Cerebellar nuclear complex (tissue), 1 donor: Measurements from ENCODE around the gene TMEM129.
"Not testable (repeated sequence)": the region's sequence is repeated elsewhere in the genome, so short reads cannot be mapped to it uniquely, and the experiment has no call there.

Source experiments
- DNase-seq, 2 experiments: peaks; one replicate each; lab custom pipeline; 2025; lab: John Stamatoyannopoulos, UW

Gene TMEM129

DNA sequence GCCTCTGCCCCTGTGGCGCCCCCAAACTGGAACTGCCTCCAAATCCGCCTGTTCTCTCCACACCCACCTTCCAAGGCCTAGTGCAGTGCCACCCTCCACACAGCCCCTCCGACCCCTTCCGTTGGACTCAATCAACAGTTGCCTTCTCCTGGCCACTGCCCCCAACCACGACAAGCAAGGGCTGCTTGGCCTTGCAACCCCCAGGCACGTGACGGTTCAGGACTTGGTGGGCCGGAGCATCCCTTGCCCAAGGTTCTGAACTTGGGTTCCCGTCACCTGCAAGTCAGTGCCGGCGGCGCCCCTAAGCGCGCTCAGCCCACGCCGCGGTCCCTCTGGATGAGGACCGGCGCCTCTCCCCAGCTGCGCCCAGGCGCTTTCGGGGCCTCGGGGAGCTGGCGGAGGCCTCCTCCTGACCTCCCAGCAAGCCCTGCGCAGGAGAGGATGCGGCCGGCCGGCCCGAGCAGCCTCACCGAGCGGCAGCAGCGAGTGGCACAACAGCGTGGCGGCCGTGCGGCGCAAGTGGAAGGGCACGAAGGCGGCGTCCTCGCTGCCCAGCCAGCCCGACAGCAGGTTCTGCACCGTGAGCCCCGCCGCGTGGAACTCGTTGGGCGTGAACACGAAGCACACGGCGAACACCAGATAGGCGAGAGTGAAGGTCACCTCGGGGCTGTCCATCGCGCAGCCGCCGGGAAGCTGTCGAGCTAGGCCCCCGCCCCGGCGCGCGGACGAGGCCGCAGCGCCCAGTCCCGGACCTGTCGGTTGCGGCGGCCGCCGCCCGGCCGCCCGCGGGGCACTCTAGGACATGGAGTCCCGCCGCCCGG is 750 bp downstream of the TMEM129 start:
- DNase-seq = no peak

DNA sequence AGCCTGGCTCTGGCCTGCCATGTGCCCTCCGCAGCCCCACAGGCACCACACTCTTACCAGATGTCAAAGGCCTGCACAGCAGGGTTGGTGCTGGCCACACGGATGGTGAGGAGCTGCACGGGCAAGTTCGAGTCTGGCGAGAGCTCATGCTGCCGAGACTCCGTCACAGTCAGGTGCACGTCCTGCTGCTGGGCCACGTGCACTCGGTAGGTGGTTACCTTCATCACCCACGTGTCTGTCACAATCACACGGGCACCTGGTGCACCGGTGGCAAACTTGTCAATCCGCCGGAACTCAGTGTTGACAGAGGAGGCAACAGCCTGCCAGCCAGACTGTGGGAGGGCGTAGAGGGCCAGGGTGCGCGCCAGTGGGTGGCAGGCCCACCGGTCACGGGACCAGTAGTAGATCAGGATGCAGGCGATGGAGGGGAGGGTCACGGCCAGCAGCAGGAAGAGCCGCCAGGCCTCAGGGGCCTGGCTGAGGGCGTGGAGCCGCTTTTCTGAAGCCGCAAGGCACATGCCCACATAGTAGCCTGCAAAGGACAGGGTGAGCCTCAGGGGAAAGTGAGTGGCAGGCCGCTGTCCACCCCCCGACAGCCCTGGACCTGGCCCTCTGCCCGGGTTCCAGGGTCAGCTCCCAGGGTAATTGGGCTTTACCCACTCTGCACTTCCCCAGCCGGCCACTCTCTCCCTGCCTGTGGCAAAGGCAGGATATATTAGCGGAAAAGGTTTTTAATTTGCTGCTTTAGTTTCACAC is 2.9 kb downstream of the TMEM129 start:
- DNase-seq = no peak

DNA sequence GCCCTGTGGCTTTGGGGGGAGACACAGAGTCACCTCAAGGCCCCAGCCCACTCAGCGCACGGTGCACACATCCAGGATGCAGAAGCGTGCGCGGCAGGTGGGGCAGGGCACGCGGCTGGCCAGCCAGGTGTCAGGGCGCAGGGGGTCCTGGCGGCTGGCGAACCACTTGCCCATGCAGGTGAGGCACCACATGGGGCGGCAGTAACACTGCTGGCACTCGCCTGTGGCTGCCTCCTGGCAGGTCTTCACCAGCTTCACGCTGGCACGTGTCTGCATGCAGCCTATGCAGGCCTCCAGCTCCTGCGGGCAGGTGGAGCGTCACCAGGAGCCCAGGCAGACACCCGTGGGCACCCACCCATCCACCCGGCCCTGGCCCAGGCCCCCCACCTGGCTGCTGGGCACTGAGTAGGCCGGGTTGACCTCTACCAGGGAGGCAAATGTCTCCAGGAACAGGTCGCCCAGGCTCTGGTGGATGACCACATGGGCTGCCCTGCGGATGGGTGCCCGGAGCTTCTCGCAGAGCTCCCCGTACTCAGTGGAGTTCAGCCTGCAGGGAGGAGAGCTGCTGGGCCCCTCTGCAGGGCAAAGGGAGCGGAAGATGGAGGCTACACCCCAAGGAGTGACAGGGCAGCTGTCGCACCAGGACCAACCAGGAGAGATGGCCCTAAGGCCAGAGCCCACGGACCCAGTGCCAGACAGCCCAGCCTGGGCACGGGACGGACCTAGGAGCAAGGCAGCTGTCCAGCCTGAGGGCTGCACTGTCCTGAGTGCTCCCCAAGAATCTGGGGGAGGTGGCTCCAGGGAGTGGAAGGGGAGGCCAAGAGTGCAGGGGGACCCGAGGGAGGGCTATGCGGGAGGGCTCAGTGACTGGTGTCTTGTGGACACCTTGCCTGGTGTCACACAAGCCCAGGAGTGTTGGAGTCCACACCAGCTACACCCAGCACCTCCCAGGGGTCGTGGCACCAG is 3.7 kb downstream of the TMEM129 start:
- DNase-seq = no peak

DNA sequence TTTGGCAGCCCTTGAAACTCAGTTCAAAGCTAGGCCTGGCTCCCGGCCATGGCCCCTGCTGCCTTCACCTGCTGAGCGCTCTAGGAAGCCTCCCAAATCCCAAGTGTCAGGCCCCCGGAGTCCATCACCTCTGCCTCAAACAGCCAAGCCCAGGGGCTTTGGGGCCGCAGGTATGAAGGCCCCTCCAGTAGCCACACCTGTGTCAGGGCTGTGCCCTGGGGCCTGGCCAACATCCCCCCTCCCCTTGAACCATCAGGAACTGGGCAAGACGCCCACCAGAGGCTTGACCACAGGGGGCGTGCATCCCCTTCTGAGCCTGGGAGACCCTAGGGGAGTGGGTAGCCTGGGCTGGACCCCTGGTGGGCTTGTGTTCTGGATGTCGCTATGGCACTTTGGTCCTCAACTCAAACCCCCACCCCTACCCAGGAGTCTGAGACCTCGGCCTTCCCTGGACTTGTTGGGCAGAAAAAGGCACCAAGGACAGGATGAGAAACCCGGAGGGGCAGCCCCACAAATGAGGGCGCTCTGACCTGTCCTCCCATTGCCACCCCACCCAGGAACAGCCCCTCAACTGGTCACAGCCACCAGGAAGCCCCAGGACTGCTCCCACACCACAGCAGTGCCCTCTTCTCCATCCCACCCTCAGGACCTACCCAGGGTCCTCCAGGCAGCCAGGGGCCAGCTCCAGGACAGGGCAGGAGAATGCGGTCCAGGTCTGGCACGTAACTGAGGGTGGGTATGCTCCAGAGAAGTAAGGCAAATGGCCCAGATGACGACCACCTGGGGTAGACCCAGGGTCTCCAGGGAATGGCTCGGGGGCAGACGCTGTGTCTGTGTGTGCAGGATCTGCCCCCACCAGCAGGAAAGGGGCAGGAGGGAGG is 4.8 kb downstream of the TMEM129 start:
- DNase-seq = no peak

DNA sequence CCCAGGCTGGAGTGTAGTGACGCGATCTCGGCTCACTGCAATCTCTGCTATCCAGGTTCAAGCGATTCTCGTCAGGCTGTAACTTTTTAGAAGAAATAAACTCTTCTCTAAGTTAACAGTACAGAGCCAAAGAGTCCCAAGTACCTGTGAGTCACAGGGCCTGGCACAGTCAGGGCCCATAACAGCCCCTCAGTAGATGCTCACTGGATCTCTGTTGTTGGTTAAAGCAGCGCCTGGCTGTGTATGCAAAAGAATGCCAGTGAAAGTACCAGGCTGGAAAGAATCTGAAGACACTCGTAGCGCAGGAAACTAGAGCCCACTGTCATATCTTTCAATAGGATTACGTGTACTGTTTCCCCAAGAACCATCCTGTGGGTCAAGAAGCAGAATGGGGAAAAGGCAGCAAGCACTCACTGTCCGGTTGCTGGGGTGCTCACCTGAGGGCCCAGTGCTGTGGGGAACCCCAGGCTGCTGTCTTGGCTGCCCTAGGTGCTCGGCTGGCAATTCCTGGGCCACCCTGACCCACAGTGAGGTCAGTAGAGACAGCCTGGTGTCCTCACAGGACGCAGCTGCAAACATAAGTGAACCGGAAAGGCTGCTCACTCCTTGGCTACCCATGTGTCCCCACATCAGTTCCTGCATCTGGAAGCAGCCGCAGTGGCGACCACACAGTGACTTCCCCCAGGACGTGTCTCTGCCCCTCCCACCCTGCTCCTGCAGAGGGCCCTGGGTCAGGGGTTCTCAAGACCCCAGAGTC is 5.9 kb downstream of the TMEM129 start:
- DNase-seq = no peak

DNA sequence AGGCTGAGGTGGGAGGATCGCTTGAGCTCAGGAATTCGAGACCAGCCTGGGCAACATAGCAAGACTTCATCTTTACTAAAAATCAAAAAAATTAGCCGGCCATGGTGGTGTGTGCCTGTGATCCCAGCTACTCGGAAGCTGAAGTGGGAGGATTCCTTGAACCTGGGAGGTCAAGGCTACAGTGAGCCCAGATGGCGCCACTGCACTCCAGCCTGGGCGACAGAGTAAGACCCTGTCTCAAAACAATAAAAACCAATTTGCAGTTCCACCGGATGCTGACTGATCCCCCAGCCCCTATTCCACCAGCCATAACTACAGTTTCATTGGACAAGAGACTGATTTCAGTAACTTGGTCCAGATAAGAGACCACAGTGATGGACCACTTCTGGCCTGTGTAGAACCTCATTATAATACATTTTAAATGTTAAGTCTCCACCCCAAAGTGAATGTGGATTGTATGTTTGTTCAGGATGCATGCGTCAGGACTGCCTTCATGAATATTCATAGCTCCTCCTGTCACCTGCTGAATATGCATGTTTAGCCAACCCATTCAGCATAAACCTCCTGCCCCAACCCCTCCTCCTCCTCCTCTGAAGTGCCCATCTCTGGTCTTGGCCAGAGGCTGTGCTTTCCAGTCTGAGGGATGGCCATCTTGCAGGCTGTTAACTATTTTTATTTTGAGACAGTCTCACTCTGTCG is 6.7 kb downstream of the TMEM129 start:
- DNase-seq = no peak

DNA sequence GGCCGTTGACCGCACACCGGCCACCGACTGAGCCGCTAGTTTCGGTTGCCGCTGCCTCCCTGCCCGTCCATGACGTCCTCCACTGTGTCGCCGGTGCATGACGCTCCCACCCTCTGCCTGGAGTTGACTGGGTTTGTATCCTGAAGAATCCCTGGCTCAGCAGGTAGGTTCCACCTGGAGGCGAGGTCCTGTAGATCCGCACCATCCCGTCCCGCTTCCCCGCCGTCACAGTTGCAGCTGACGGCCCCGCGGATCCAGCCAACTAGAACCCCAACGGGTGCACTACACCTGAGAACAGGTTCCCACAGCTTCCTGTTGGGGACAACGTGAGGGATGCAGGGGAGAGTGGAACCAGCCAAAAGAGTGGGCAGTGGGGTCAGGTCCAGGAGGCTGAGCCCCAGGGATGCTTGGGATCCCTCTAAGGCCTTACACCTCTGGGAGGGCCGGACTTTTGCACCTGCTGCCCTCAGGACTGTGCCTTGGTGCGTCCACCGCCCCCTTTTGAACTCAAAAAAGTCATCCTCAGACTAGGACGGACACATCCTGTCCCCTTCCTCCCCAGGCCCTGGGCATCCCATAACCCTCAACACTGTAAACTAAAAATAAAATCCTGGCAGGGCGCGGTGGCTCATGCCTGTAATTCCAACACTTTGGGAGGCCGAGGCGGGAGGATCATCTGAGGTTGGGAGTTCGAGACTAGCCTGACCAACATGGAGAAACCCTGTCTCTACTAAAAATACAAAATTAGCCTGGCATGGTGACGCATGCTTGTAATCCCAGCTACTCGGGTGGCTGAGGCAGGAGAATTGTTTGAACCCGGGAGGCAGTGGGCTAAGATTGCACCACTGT is 7.9 kb downstream of the TMEM129 start:
- no peak for DNase-seq

DNA sequence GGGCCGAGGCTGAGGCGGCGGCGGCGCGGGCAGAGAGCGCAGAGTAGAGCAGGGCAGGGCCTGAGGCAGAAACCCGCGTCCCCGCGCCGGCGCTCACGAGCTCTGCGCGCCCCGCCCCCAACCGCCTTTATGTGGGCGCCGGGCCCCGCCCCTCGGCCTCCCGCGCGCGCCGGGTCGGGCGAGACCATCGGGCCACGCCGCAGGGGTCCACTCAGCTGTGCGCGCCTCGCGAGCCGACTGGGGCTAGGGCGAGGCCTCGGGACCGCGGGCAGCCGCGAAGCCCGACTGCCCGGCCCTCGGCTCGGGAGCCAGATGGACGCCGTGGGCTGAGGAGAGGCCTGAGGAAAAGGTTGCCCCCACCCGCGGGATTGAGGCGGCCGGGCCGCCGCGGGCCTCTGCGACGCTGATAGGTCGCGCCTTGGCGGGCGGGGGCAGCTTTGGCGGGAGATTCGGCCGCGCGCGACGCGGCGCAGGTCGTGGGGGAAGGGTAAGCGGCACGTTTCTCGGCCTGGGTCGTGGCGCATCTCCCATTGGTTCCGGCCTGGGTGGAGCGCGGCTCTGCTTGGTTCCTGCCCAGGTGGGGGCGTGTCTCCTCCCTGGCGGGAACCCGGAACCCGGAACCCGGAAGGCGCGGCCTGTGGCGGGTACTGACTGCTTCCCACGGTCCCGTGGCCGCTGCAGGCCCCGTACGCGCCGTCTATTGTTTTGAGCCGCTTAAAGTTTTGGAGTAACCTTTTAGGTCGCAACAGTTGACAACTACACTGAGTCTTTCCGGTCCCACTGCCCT is 8.7 kb downstream of the TMEM129 start, which contains the start of gene SLBP:
SLBP (minus strand) TSS at position 104 of the 787 bp plus-strand sequence. CDS start 131 bp downstream, outside the sequence.
- DNase-seq = peak; percentile 12 to 52

DNA sequence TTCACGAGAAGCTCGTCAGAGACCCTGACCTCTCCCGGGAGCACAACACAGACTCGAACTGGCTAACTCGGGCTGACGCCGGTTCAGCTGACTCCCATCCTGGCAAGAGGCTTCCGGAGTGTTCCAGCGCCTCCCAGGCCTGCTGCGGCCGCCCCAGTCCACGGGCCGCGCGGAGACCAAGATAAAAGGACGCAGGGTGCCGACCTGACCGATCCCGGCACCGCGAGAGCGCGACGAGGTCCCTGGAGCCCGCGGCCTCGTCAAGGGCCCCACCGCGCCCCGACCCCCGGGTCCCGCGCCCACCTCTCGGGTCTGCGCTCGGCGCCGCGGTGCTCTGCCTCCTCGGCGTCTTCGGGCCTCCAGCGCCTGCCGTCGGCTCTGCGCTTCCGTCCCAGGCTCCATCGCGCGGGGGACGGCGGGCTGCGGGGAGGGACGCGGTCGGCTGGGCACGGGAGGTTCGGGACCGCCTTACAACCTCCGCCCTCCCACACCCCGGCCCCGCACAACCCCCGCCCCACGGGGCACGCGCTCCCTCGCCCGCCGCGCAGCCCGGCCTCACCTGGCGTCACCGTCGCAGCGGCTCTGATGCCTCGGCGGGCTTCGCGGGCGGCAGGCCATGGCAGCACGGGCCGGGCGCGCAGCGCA is 9.4 kb downstream of the TMEM129 start:
- peak in 1 of 2 experiments; percentile 5 for DNase-seq

DNA sequence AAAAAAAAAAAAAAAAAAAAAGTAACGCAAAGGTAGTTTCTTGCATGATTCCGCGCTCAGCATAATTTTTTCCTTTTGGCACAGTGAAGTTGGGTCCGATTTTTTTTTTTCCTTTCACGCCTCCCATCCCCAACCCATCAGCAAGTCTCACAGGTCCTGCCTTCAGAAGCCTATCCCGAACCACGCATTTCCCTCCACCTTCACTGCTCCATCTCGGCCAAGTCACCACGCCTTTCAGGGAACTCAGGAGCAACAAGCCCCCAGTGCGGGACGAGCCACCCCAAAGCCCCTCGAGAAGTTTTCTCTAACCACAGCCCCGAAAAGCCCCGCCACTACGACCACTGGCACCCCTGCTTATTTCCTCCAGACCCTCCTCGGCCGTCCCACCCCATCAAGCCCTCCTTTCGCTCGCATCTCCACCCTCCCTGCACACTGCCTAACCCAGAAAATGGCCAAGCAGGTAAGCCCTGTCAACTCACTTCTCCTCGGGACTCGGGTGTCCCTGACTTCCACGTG is 10.0 kb downstream of the TMEM129 start:
- no peak for DNase-seq

DNA sequence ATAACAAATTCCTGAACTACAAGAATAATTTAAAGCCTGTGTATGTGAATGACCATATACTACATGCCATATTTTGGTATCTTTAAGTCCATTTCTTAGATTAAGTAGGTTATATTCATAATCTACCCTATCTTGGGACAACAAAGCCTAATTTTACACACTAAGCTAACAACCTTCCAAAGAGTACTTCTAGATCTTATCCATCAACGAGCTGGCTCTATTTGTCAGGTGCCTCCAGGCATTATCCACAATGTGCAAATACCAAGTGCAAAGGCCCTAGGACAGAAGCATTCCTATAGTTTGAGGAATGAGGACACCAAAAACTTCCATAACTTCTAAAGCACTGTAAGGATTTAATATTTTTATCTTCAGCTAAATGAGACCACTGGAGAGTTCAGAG is 12.5 kb downstream of the TMEM129 start:
- DNase-seq = no peak

DNA sequence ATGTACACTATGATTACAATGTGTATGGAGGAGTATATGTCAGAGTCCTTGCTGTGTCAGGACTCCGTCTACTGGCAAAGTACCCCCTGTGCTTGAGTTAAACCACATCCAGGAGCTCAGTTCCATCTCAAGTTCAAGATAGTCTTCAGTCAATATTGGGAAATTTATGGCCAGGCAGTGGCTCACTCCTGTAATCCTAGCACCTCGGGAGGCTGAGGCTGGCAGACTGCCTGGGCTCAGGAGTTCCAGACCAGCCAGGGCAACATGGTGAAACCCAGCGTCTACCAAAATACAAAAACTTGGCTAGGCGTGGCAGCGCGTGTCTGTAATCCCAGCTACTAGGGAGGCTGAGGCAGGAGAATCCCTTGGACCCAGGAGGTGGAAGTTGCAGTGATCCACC is 14.8 kb downstream of the TMEM129 start:
- DNase-seq = no peak

DNA sequence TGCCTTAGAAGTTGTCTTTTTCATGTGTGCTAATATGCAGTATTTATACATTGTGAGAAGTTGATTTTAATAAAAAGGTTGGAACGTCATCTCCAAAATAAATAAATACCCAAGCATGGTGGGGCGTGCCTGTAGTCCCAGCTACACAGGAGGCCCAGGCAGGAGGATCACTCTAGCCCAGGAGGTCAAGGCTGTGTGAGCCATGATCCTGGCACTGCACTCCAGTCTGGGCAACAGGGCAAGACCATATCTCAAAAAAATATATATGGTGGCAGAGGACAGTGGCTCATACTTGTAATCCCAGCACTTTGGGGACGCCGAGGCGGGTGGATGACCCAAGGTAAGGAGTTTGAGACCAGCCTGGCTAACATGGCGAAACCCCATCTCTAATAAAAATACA is 15.4 kb downstream of the TMEM129 start:
- no peak for DNase-seq

DNA sequence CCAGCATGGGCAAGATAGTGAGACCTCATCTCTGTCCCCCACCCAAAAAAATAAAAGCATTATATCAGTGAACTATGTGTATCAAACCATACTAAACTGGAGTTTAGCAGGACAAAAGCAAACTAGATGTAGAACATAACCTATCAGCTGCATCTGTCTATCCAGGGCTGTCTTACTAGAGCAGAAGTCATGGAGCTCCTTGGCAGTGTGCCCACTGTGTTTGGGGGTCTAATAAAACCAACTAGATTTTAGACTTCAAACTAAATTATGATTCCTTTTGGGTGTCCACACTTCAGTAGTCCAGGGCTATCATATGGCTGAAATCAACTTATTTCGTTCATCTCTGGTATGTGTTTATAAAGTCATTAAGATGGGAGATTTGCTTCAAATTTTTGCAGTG is 17.3 kb downstream of the TMEM129 start:
- no peak for DNase-seq

DNA sequence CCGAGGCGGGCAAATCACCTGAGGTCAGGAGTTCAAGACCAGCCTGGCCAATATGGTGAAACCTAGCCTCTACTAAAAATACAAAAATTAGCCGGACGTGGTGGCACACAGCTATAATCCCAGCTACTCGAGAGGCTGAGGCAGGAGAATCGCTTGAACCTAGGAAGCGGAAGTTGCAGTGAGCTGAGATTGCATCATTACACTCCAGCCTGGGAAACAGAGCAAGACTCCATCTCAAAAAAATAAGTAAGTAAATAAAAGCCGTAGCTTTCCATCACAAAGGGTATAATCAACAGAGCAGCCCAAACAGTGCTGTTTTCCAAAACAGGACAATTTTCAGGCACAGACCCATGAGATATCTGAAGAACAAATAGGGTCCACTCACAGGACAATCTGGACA is 19.5 kb downstream of the TMEM129 start:
- not testable (repeated sequence) for DNase-seq

DNA sequence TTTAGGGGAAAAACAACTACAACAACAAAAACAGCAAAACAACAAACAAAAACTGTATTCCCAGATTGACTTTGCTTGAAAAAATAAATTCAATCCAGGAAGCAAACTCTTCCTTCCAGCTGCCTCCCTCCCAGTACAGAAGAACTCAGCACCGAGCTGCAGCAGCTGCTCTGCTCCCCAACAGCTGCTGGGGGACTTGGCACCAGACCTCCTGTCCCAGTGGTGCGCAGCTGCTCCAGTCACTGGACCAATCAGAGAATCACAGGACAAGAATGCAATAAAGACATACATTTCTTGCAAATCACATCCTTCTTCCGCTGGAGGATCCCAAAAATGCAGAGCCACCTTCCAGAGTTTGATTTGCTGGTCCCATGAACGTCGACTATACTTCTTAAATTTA is 25.2 kb downstream of the TMEM129 start:
- DNase-seq = no peak
